Endothelial cell (in vitro differentiated cells): ENCODE measurements around the gene WASHC2C. TPM values are rescaled to one million over a fixed set of nuclear protein-coding genes. Genes with fewer than 3 reads are reported as not detected.
"Not testable (repeated sequence)": the region's sequence is repeated elsewhere in the genome, so short reads cannot be mapped to it uniquely, and the experiment has no call there.

Source experiments
- DNase-seq: peaks from one replicate; pipeline ENCODE4 v3.0.0; 2021; ENCODE audit warnings: low spot score
- H3K27ac Mint-ChIP-seq: one replicate; pipeline ENCODE4 v1.8.0; 2021; ENCODE audit warnings: mixed read lengths, inconsistent platforms; ENCODE audit not compliant: unreplicated experiment
- H3K27me3 Mint-ChIP-seq: one replicate; pipeline ENCODE4 v1.8.0; 2021; ENCODE audit warnings: mild to moderate bottlenecking, moderate library complexity, mixed read lengths, inconsistent platforms; ENCODE audit not compliant: unreplicated experiment
- H3K36me3 Mint-ChIP-seq: one replicate; pipeline ENCODE4 v1.8.0; 2021; ENCODE audit warnings: mild to moderate bottlenecking, low read depth, mixed read lengths, inconsistent platforms; ENCODE audit not compliant: unreplicated experiment
- H3K4me1 Mint-ChIP-seq: one replicate; pipeline ENCODE4 v1.8.0; 2021; ENCODE audit warnings: mild to moderate bottlenecking, mixed read lengths, inconsistent platforms; ENCODE audit not compliant: unreplicated experiment
- H3K4me3 Mint-ChIP-seq: one replicate; pipeline ENCODE4 v1.8.0; 2021; ENCODE audit warnings: mild to moderate bottlenecking, mixed read lengths, inconsistent platforms; ENCODE audit not compliant: unreplicated experiment
- H3K9me3 Mint-ChIP-seq: one replicate; pipeline ENCODE4 v1.8.0; 2021; ENCODE audit warnings: mixed read lengths, inconsistent platforms; ENCODE audit not compliant: unreplicated experiment
- total RNA-seq: library from RNA; stranded (reverse); fragmentation: NEBNext Ultra II Directional; extraction: Animal tissue kit (Norgen Biotek cat#: 25700); gene quantifications from one replicate; pipeline ENCODE4 v1.2.1, GENCODE V29; 2021; ENCODE audit not compliant: unreplicated experiment

Gene WASHC2C
- total RNA-seq, 1 donor from 2014 or later = 95.2 TPM

DNA sequence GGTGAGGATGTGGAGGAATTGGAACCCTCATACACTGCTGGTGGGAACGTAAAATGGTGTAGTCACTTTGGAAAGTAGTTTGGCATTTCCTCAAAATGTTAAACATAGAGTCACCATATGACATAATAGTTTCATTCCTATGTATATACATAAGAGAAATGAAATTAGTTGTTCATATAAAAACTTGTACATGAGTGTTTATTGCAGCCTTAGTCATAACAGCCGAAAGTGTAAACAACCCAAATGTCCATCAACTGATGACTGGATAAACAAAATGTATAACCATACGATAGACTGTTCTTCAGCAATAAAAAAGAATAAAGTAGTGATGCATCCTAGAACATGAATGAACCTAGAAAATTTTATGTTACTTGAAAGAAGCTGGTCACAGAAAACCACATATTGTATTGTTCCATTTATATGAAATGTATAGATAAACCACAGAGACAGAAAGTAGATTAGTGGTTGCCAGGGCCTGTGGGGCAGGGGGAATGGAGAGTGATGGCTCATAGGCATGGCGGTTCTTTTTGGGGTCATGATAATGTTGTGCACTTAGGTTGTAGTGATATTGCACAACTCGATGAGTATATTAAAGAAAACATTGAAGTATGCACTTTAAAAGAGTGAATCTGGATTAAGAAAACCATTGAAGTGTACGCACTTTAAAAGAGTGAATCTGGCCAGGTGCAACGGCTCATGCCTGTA, 44.8 kb downstream of the WASHC2C start:
- not testable (repeated sequence) for H3K4me3 Mint-ChIP-seq, DNase-seq, H3K27me3 Mint-ChIP-seq, H3K27ac Mint-ChIP-seq, H3K4me1 Mint-ChIP-seq, H3K9me3 Mint-ChIP-seq, H3K36me3 Mint-ChIP-seq

DNA sequence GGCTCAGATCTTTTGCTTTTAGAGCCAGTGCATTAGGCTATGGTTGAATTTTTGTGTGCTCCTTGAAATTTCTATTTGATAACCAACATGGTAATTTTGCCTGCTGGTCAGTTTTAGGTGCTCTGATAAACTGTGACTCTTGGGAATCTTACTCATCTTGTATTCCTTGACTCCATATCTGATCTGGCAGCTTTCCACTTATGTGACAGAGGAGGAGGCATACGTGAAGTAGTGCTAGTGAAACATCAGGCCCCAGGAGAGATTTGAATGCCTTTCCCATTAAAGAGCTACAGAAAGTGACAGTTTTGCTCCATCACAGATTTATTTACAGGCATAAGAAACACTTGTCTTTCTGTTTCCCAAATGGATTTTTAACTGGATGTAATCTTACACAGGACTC, 59.2 kb downstream of the WASHC2C start:
- not testable (repeated sequence) for H3K4me3 Mint-ChIP-seq, H3K9me3 Mint-ChIP-seq, DNase-seq, H3K4me1 Mint-ChIP-seq, H3K27ac Mint-ChIP-seq, H3K27me3 Mint-ChIP-seq
- H3K36me3 Mint-ChIP-seq = peaks cover 22% of the 10 kb centered on the region

DNA sequence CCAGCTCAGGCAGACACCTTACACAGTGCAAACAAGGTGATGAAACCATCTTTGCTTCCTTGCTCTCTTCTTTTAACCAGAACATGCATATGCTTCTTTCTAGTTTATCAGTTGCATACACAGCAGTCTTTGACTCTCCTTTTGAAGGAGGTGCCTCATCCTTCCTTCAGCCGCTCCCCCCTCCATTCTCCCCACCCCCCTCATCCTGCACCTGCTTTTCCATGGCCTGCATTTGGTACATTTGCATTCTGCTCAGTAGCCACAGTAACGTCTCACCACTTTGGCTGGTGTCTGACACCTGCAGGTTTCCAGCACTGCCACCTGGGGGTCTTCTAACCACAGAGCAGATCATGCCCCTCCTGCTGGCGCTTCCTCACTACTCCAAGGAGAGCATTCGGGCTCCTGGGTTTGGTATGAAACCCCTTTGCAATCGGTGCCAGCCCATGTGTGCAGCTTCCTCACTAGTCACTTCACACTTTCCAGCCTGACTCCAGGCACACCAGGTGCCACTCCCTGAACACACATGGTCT, 60.2 kb downstream of the WASHC2C start:
- H3K4me3 Mint-ChIP-seq, H3K9me3 Mint-ChIP-seq, DNase-seq, H3K27ac Mint-ChIP-seq, H3K27me3 Mint-ChIP-seq, H3K4me1 Mint-ChIP-seq: not testable (repeated sequence)
- H3K36me3 Mint-ChIP-seq = peaks cover 22% of the 10 kb centered on the region

DNA sequence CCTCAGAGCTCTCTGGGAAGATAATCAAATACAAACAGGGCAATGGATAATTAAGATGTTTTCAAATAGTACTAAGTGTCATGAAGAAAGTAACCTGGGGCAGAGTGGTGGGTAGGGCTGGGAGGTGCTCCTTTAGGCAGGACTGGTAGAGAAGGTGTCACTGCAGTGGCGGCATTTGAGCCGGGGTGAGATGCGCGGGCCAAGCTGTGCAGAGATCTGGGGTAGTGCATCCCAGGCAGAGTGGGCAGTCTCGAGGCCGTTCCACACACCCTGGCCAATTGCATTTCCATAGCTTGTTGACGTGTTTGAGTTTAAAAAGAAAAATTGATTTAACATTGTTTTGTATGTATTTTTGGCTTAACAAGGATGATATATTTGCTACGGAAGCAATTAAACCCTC, 62.9 kb downstream of the WASHC2C start:
- not testable (repeated sequence) for H3K27ac Mint-ChIP-seq, H3K9me3 Mint-ChIP-seq, H3K4me3 Mint-ChIP-seq

DNA sequence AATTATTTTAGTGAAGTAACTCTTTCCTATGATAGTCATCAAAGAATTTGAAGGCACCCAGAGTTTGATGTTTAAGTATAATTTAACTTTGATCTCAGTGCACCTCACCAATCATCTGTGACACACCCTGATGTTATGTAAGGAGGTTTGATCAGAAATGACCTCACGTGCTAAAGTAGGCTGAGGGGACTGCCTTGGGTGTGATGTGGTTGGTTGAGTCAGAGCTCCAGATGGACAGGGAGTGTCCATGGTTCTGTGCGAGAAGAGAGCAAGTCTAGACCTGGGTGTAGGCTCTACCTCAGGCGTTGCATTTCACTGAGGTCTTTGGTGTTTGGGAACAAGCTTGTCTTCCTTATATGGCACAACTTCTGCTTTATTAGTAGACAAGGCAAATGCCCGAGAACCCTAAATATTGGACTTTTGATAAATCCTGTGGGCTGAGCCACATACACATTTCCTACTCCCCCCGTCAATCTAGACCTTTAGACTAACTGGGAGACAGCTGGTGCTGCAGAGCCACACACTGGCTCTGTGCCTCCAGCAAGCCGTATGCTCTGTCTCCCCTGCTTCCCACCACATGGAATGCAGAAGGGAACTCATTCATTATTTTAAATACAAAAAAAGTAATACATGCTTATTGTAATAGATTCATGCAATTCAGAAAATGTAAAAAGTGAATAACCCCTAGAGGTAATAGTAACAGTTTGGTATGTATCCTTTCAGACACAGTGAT, 63.8 kb downstream of the WASHC2C start:
- H3K4me3 Mint-ChIP-seq, DNase-seq, H3K4me1 Mint-ChIP-seq, H3K27me3 Mint-ChIP-seq, H3K9me3 Mint-ChIP-seq, H3K27ac Mint-ChIP-seq: not testable (repeated sequence)
- H3K36me3 Mint-ChIP-seq = peaks cover 27% of the 10 kb centered on the region

More for the DNA sequence above, 62.9 kb downstream of the WASHC2C start:
- DNase-seq, H3K4me1 Mint-ChIP-seq, H3K27me3 Mint-ChIP-seq: not testable (repeated sequence)
- H3K36me3 Mint-ChIP-seq = peaks cover 32% of the 10 kb centered on the region

DNA sequence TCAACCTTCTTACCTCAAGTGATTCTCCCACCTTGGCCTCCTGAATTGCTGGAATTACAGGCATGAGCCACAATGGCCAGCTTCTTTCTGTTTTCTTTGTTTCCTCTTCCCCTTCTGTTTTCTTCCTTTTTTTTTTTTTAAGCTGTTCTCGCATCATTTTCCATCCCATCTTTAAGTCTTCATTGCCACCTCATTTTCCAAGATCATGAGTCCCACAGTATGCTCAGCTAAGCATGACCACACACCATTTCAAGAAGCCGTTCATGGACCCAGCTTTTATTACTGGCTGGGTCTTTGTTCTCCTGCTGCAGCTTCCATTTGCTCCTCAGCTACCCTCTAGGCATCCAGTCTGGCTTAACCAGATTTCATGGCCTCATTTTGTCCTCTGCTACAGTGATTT, 67.7 kb downstream of the WASHC2C start:
- DNase-seq, H3K9me3 Mint-ChIP-seq: not testable (repeated sequence)
- H3K36me3 Mint-ChIP-seq = peaks cover 17% of the 10 kb centered on the region

DNA sequence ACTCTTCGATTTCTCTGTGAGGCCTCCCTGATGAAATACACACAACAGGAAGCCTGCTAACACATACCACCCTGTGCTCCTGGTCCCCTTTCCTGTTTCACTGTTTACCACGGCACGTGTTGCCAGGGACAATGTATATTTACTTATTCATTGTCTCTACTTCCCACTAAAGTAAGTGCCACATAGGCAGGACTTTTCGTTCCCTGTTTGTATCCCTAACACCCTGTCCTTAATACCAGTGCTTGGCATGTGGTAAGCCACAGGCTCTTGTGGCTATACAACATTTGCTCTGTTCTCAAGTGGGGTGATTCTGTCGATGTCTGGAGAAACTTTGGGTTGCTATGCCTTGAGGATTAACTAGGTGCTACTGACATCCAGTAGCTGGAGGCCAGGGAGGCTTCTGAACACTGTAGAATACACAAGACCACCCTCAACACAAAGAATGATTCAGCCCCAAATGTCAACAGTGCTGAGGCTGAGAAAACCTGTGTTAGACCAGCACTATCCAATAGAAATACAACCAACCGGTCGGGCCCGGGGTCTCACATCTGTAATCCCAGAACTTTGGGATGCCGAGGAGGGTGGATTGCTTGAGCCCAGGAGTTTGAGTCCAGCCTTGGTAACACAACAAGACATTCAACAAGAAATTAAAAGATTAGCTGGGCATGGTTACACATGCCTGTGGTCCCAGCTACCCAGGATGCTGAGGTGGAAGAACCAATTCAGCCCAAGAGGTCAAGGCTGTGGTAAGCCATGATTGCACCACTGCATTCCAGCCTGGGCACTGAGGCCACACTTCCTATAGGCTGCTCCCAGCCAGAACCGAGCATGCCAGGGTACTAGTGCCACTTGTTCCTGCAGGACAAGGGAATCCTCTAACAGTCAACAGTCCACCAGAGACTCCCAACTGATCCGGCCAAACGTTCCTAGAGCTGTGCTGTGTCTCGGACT, 76.3 kb downstream of the WASHC2C start:
- not testable (repeated sequence) for H3K27me3 Mint-ChIP-seq, H3K9me3 Mint-ChIP-seq, H3K36me3 Mint-ChIP-seq
- peaks cover 23% of the 10 kb centered on the region for H3K4me1 Mint-ChIP-seq
- peak; percentile 53 for DNase-seq
- H3K27ac Mint-ChIP-seq = peak overlapping the region; percentile 96
- H3K4me3 Mint-ChIP-seq = peak overlapping the region; percentile 60

More for the DNA sequence above, 67.7 kb downstream of the WASHC2C start:
- H3K27me3 Mint-ChIP-seq, H3K4me1 Mint-ChIP-seq, H3K4me3 Mint-ChIP-seq, H3K27ac Mint-ChIP-seq: not testable (repeated sequence)

DNA sequence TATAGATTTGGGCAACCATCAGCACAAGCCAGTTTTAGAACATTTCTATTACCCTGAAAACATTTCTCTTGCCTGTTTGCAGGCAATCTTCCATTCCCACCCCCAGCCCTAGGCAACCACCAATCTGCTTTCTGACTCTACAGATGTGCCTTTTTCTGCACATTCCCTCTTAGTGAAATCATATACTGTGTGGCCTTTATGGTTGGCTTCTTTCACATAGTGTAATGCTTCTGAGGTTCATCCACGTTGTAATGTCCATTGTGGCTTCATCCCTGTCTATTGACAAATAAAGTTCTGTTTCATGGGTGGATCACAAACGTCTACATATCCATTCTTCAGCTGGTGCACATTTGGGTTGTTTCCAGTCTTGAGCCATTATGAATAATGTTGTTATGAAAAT, 77.9 kb downstream of the WASHC2C start:
- DNase-seq, H3K36me3 Mint-ChIP-seq, H3K27ac Mint-ChIP-seq, H3K27me3 Mint-ChIP-seq, H3K4me3 Mint-ChIP-seq, H3K9me3 Mint-ChIP-seq: not testable (repeated sequence)
- peaks cover 23% of the 10 kb centered on the region for H3K4me1 Mint-ChIP-seq
